HCT116 (cell line): ENCODE measurements around the gene UAP1L1.

Source experiments
- CEBPB ChIP-seq: IDR thresholded peaks from 2 replicates; pipeline ENCODE4 v1.6.1; 2012; ENCODE audit warnings: low read depth
- EZH2 ChIP-seq: fragments of 200-600 bp; sonication (generic); IDR thresholded peaks from 2 replicates; pipeline ENCODE4 v1.6.1; 2017; ENCODE audit warnings: antibody characterized with exemption, mixed run types
- EZH2phosphoT487 ChIP-seq: fragments of 200-600 bp; IDR thresholded peaks from 2 replicates; pipeline ENCODE4 v1.6.1; 2018; ENCODE audit warnings: antibody characterized with exemption, borderline replicate concordance
- POLR2A ChIP-seq: IDR thresholded peaks from 2 replicates; pipeline ENCODE4 v1.7.0; 2011; ENCODE audit warnings: borderline replicate concordance; ENCODE audit not compliant: insufficient read depth, insufficient read length; ENCODE audit errors: extremely low read depth
- POLR2AphosphoS5 ChIP-seq: IDR thresholded peaks from 2 replicates; pipeline ENCODE4 v1.6.1; 2011; ENCODE audit warnings: mild to moderate bottlenecking, low read depth, low read length, moderate library complexity
- YY1 ChIP-seq: IDR thresholded peaks from 2 replicates; pipeline ENCODE4 v1.6.1; 2011; ENCODE audit warnings: low read length, low read depth, moderate library complexity, mild to moderate bottlenecking; ENCODE audit not compliant: insufficient replicate concordance; ENCODE audit errors: extremely low read depth
- TF ChIP-seq, protein P1 (sequence below): IDR thresholded peaks from 2 replicates; pipeline ENCODE4 v1.6.1; 2012; ENCODE audit warnings: low read depth
- TF ChIP-seq, protein P2 (sequence below), 3 experiments: fragments of 200-600 bp in 1 of 3; sonication (generic) in 1 of 3; IDR thresholded peaks in 2 of 3; conservative IDR thresholded peaks in 1 of 3; 2 replicates each; pipeline ENCODE4 v1.5.1; 2012 to 2017; ENCODE audit warnings: low read depth in 2 of 3, low read length in 2 of 3, antibody characterized with exemption in 1 of 3, borderline replicate concordance in 1 of 3, control low read depth in 1 of 3, mild to moderate bottlenecking in 1 of 3, mixed read lengths in 1 of 3, mixed run types in 1 of 3, moderate library complexity in 1 of 3; ENCODE audit not compliant: insufficient read depth in 1 of 3
- TF ChIP-seq, protein P3 (sequence below): IDR thresholded peaks from 2 replicates; pipeline ENCODE4 v1.6.1; 2012
- TF ChIP-seq, protein P4 (sequence below): IDR thresholded peaks from 2 replicates; pipeline ENCODE4 v1.6.1; 2012
- TF ChIP-seq, protein P5 (sequence below): IDR thresholded peaks from 2 replicates; pipeline ENCODE4 v1.6.1; 2011; ENCODE audit warnings: mild to moderate bottlenecking, low read length, moderate library complexity; ENCODE audit not compliant: insufficient replicate concordance; ENCODE audit errors: extremely low read depth

DNA sequence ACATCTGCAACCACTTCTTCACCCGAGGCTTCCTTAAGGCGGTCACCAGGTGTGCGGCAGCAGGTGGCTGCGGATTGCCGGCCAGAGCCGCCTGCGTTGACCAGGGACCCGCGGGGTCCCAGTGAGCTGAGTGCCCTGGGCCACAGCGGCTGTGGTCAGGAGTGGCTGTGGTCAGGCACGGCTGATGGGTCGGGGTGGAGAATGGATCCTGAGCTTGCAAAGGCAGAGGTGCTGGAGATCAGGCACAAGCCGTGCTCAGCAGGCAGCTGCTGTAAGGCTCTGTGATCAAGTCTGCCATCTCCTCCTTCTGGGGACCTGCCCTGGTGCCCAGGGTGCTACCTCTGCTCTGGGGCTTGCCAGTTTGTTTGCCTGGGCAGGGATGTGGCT lies 2.1 kb downstream of the UAP1L1 start:
- TF ChIP-seq, protein P1, sequence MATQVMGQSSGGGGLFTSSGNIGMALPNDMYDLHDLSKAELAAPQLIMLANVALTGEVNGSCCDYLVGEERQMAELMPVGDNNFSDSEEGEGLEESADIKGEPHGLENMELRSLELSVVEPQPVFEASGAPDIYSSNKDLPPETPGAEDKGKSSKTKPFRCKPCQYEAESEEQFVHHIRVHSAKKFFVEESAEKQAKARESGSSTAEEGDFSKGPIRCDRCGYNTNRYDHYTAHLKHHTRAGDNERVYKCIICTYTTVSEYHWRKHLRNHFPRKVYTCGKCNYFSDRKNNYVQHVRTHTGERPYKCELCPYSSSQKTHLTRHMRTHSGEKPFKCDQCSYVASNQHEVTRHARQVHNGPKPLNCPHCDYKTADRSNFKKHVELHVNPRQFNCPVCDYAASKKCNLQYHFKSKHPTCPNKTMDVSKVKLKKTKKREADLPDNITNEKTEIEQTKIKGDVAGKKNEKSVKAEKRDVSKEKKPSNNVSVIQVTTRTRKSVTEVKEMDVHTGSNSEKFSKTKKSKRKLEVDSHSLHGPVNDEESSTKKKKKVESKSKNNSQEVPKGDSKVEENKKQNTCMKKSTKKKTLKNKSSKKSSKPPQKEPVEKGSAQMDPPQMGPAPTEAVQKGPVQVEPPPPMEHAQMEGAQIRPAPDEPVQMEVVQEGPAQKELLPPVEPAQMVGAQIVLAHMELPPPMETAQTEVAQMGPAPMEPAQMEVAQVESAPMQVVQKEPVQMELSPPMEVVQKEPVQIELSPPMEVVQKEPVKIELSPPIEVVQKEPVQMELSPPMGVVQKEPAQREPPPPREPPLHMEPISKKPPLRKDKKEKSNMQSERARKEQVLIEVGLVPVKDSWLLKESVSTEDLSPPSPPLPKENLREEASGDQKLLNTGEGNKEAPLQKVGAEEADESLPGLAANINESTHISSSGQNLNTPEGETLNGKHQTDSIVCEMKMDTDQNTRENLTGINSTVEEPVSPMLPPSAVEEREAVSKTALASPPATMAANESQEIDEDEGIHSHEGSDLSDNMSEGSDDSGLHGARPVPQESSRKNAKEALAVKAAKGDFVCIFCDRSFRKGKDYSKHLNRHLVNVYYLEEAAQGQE = no peak
- TF ChIP-seq, protein P2, sequence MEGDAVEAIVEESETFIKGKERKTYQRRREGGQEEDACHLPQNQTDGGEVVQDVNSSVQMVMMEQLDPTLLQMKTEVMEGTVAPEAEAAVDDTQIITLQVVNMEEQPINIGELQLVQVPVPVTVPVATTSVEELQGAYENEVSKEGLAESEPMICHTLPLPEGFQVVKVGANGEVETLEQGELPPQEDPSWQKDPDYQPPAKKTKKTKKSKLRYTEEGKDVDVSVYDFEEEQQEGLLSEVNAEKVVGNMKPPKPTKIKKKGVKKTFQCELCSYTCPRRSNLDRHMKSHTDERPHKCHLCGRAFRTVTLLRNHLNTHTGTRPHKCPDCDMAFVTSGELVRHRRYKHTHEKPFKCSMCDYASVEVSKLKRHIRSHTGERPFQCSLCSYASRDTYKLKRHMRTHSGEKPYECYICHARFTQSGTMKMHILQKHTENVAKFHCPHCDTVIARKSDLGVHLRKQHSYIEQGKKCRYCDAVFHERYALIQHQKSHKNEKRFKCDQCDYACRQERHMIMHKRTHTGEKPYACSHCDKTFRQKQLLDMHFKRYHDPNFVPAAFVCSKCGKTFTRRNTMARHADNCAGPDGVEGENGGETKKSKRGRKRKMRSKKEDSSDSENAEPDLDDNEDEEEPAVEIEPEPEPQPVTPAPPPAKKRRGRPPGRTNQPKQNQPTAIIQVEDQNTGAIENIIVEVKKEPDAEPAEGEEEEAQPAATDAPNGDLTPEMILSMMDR (IDR thresholded peaks at IDR 0.05 in 2 of 3, conservative IDR thresholded peaks at IDR 0.05 in 1 of 3; ENCODE audit: borderline replicate concordance in 1 of 3, insufficient read depth in 1 of 3, low read depth in 2 of 3, low read length in 2 of 3) = no peak
- TF ChIP-seq POLR2AphosphoS5 = no peak
- TF ChIP-seq POLR2A = no peak
- TF ChIP-seq, protein P3, sequence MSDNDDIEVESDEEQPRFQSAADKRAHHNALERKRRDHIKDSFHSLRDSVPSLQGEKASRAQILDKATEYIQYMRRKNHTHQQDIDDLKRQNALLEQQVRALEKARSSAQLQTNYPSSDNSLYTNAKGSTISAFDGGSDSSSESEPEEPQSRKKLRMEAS = no peak
- TF ChIP-seq CEBPB = no peak
- TF ChIP-seq YY1 = no peak
- no peak for TF ChIP-seq EZH2phosphoT487
- TF ChIP-seq, protein P4, sequence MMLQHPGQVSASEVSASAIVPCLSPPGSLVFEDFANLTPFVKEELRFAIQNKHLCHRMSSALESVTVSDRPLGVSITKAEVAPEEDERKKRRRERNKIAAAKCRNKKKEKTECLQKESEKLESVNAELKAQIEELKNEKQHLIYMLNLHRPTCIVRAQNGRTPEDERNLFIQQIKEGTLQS = no peak
- no peak for TF ChIP-seq EZH2
- TF ChIP-seq, protein P5, sequence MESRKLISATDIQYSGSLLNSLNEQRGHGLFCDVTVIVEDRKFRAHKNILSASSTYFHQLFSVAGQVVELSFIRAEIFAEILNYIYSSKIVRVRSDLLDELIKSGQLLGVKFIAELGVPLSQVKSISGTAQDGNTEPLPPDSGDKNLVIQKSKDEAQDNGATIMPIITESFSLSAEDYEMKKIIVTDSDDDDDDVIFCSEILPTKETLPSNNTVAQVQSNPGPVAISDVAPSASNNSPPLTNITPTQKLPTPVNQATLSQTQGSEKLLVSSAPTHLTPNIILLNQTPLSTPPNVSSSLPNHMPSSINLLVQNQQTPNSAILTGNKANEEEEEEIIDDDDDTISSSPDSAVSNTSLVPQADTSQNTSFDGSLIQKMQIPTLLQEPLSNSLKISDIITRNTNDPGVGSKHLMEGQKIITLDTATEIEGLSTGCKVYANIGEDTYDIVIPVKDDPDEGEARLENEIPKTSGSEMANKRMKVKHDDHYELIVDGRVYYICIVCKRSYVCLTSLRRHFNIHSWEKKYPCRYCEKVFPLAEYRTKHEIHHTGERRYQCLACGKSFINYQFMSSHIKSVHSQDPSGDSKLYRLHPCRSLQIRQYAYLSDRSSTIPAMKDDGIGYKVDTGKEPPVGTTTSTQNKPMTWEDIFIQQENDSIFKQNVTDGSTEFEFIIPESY = no peak
